ENCODE results near the gene TTLL10.

The TTLL10 gene

GRCh38 chr1:1206966-1207531, 33.4 kb downstream of the TTLL10 start:
- DNase-seq: no peak

- DNase-seq: no peak
Observed at GRCh38 chr1:1207571-1207892, 33.9 kb downstream of the TTLL10 start.

GRCh38 chr1:1208713-1209433, 35.2 kb downstream of the TTLL10 start:
- no peak for DNase-seq

- DNase-seq: no peak
Observed at GRCh38 chr1:1210726-1211540, 37.3 kb downstream of the TTLL10 start.

- no peak for DNase-seq
Observed at GRCh38 chr1:1211541-1212441, 38.1 kb downstream of the TTLL10 start.

- DNase-seq: no peak
Observed at GRCh38 chr1:1212780-1213344, 39.2 kb downstream of the TTLL10 start.

GRCh38 chr1:1213345-1214265, 39.9 kb downstream of the TTLL10 start, which contains the start of gene TNFRSF4:
TSS of gene TNFRSF4 (minus strand) at chr1:1214153. CDS start at chr1:1214127, 26 bp downstream.
- DNase-seq: no peak

GRCh38 chr1:1215080-1215676, 41.5 kb downstream of the TTLL10 start:
- no peak for DNase-seq

- no peak for DNase-seq
Observed at GRCh38 chr1:1215881-1216605, 42.4 kb downstream of the TTLL10 start.

- DNase-seq: no peak
Observed at GRCh38 chr1:1216770-1217620, 43.3 kb downstream of the TTLL10 start.

GRCh38 chr1:1217621-1218523, 44.2 kb downstream of the TTLL10 start:
- no peak for DNase-seq

GRCh38 chr1:1218524-1219200, 45.0 kb downstream of the TTLL10 start:
- no peak for DNase-seq

- DNase-seq: no peak
Observed at GRCh38 chr1:1219341-1219740, 45.7 kb downstream of the TTLL10 start.

- no peak for DNase-seq
Observed at GRCh38 chr1:1220197-1220596, 46.5 kb downstream of the TTLL10 start.

- no peak for DNase-seq
Observed at GRCh38 chr1:1221887-1222574, 48.4 kb downstream of the TTLL10 start.

GRCh38 chr1:1222575-1223225, 49.0 kb downstream of the TTLL10 start:
- DNase-seq: no peak
